HG03025 (cell line): Measurements from ENCODE around the gene ANKS3.

Experiments
- ATAC-seq: cut with Tn5 transposase; IDR thresholded peaks from one replicate; pipeline ENCODE4 v1.9.1; 2021; ENCODE audit warnings: mild to moderate bottlenecking, moderate library complexity; ENCODE audit not compliant: unreplicated experiment, low FRiP score

The ANKS3 gene

GRCh38 chr16:4733747-4734062 lies 366 bp downstream of the ANKS3 start:
- no peak for ATAC-seq

- ATAC-seq = no peak
Measured at GRCh38 chr16:4733211-4733742, 794 bp downstream of the ANKS3 start.

GRCh38 chr16:4729876-4730275 lies 4.2 kb downstream of the ANKS3 start:
- ATAC-seq = no peak

GRCh38 chr16:4728676-4729075 lies 5.4 kb downstream of the ANKS3 start:
- no peak for ATAC-seq

GRCh38 chr16:4726616-4727015 lies 7.5 kb downstream of the ANKS3 start:
- ATAC-seq = no peak

- no peak for ATAC-seq
Measured at GRCh38 chr16:4724661-4725270, 9.3 kb downstream of the ANKS3 start.

- no peak for ATAC-seq
Measured at GRCh38 chr16:4723071-4723767, 10.9 kb downstream of the ANKS3 start.

- ATAC-seq = no peak
Measured at GRCh38 chr16:4718466-4718865, 15.6 kb downstream of the ANKS3 start.

- no peak for ATAC-seq
Measured at GRCh38 chr16:4714996-4715395, 19.1 kb downstream of the ANKS3 start.

- ATAC-seq = no peak
Measured at GRCh38 chr16:4713663-4714501, 20.2 kb downstream of the ANKS3 start.

- ATAC-seq = no peak
Measured at GRCh38 chr16:4709481-4709880, 24.6 kb downstream of the ANKS3 start.

- ATAC-seq = no peak
Measured at GRCh38 chr16:4706871-4707270, 27.2 kb downstream of the ANKS3 start.

GRCh38 chr16:4704913-4705312 lies 29.2 kb downstream of the ANKS3 start:
- no peak for ATAC-seq

GRCh38 chr16:4704491-4704890 lies 29.6 kb downstream of the ANKS3 start:
- no peak for ATAC-seq

- no peak for ATAC-seq
Measured at GRCh38 chr16:4703906-4704305, 30.2 kb downstream of the ANKS3 start.

- ATAC-seq = no peak
Measured at GRCh38 chr16:4702466-4702808, 31.6 kb downstream of the ANKS3 start.

GRCh38 chr16:4701791-4702465 lies 32.1 kb downstream of the ANKS3 start:
- ATAC-seq = no peak

GRCh38 chr16:4700997-4701743 lies 32.9 kb downstream of the ANKS3 start:
- ATAC-seq = no peak

GRCh38 chr16:4700380-4700996 lies 33.6 kb downstream of the ANKS3 start:
- ATAC-seq = no peak

- no peak for ATAC-seq
Measured at GRCh38 chr16:4699046-4699556, 35.0 kb downstream of the ANKS3 start.
